HG02571 (cell line): ENCODE measurements around the gene ITPA.
"Not testable (repeated sequence)": the region's sequence is repeated elsewhere in the genome, so short reads cannot be mapped to it uniquely, and the experiment has no call there.

ENCODE experiments used
- ATAC-seq: cut with Tn5 transposase; IDR thresholded peaks from one replicate; pipeline ENCODE4 v1.9.1; 2021; ENCODE audit warnings: mild to moderate bottlenecking, moderate library complexity; ENCODE audit not compliant: unreplicated experiment

ITPA gene

DNA sequence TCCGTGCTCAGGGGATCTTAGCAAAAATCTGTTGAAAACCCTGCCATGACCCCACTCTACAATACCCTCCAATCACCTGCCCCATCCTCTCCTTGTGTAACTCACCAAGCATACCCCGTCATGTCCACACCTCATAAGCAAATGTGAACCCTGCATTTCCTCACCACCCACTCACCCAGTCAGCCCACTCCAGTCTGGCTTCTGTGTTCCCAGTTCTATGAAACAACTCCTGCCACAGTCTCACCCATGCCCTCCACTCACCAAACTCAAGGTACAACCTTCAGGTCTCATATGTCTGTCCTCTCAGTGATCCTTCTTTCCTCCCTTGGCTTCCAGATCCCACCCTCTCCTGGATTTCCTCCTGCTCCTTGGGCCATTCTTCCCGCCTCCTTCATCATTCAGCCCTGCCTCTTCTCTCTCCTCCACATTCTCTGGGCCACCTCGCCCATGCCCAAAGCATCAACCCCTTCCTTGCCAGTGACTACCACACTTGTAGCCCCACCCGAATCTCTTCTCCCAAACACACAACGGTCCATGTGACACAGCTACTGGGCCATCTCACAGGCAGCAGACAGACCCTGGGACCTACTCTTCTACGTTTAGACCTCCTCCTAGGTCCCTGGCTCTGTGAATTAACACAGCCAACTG lies 13.6 kb upstream of the ITPA start:
- no peak for ATAC-seq

DNA sequence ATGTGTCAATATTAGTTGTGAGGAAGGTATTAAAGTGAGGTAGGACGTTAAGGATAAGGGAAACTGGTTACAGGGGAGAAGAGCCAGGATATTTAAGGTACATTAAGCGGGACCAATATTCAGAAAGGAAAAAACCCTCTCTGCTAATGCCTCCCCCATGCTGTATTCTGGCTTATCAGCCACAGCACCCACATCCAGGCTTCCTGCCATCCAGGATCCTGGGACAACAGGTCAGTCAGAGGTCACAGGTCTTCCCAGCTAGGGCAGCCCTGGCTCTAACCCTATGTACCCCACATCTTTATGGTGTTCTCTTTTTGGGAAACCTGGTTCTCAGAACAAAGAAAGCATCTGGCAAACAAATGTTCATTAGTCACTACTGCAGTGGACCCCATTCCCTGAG lies 10.1 kb upstream of the ITPA start:
- no peak for ATAC-seq

DNA sequence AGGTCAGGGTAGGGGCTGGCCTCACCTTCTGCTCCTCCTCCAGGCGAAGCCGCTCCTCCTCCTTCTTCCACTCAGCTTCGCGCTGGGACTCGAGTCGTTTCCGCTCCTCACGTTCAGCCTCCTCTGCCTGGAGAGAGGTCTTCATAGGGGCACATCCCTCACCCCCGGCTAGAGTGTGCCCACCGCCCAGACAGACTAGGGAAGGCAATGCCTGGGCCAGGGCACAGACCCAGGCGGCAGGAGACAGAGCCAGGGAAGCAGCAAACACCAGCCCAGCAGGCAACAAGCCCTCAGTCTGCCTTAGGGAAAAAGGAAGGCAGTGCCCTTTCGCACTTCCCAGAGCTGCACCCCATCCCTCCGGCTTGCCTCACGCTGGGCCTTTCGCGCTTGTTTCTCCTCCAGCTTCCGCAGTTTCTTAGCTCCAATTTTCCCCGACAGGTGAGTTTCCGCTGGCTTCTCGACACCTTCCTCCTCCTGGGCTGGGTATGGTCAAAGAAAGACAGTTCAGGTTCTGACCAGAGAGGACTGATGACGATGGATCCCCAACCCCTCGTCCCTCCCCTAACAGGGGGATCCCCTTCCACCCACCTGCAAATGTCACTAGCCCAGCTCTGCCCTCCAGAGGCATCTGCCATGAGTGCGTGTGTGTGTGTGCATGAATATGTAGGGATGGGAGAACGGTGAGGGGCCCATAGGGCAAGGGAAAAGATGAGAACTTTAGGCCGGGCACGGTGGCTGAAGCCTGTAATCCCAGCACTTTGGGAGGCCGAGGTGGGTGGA lies 9.1 kb upstream of the ITPA start:
- ATAC-seq: no peak

DNA sequence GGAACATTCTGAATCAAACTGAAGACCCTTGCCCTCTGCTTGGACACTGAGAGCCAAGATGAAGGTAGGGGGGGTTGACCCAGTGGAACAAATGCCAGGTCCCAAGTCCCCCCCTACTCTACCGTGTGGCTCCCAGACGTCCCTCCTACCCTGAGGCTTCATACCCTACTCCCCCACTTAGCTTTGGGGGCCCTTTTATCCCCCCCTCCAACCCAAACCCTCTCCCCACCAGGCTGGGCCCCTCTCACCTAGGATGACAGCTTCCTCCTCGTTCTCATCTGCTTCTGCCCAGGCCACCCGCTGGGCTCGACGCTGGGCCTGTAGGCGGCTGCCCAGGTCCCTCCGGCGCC lies 6.4 kb upstream of the ITPA start:
- ATAC-seq: no peak

DNA sequence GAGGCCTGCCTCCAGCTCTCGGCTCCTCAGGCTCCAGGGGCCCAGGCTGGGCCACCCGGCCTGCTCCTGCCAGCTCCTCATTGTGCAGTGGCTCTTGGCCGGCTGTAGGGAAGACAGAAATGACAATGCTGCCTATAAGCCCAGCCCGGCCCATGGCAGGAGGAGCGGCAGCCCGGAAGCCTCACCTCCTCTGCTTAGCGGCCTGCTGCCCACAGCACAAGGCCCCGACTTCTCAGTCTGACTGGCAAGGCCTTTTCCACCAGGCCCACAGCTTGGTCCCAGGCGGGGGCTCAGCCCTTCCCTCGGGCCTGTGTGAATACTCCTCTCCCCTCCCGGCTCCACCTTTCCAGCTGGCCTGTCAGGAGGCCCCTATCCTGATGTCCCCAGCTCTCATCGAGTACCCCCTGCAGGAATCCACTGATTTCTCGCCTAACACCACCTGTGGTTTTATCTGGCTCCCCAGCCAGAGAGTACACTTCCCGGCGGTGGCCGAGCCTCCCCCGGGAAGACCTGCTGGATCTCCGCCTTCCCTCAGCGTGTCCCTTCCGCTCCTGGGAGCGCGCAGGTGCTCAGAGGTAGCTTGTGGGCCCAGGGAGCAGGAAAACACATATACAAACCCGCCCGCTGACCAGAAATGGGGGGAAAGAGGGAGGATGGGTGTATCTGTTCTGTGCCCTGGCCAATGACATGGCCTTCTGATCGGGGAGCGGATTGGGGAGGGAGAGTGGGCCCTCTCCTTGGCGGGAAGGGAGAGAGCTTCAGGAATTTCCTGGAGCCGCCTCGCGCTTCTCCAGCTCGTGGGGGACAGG lies 5.8 kb upstream of the ITPA start:
- ATAC-seq: peak; percentile 13

DNA sequence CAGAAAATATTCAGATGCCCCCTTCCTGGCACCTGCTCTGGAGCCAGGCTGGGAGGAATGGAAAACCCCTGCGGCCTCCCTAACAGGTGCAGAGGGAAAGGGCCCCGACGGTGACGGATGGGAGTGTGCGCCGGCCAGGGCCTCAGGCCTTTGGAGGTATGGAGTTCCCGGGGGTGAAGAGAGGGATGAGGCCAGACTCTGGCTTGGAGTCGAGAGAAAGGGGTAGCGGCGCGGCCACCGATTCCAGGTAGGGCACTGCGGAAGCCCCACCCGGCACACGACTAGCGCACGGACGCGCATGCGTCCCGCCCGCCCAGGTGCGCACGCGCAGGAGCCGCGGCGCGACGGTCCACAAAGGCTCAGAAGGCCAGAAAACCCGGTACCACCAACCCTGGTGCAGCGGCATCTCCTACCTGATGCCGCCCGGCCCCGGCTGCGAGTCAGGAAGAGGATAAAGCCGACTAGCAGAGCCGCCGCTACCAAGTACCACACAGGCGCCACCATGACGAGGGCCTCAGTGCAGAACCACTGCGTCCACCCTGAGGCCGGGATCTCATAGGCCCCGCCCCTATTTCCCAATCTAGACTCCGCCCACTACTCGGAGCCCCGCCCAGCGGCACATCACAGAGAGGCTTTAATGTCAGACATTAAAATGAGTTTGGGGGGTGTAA lies 5.0 kb upstream of the ITPA start, which contains the start of gene DDRGK1:
Gene DDRGK1, minus strand, starts transcription at position 559 of the 671 bp plus-strand sequence. Its CDS starts 55 bp downstream, at position 504.
- peak; percentile 83 for ATAC-seq

DNA sequence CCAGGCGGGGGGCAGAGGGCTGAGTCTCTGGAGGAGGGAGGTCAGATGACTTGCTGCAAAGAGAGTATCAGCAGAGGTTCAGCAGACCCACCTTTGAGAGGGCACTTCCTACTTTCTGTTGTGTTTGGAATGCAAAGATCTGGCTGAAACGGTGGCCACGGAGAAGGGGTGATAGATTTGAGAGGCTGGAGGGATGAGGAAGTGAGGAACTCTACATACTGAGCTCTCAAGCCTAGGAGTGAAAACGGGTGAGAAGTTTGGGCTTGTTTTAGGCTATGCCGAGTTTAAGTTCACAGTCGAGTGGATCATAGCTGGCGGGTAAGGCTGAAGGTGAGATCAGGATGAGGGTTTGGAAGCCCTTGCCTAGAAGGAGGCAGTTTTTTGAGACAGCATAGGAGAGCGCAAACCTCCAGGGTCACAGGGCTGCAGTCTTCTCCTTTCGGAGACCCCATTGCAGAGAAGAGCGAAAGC lies 477 bp upstream of the ITPA start:
- ATAC-seq: no peak

DNA sequence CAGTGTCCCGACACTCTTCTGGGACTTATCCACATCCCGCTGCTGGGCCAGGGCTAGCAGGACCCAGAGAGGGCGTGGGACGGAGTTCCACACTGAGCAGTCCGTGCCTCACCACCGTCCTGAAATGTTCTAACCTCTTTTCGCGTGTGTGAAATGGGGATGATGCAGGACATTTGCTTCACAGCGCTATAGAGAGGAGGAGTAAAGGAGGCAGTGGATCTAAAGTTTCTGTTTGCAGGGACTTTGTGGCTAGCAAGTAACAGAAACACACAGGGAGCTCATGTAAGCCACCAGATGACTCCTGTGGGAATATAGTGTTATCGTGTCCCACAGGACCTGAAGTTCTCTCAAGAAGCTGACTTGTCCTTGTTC lies 634 bp downstream of the ITPA start:
- ATAC-seq: no peak

DNA sequence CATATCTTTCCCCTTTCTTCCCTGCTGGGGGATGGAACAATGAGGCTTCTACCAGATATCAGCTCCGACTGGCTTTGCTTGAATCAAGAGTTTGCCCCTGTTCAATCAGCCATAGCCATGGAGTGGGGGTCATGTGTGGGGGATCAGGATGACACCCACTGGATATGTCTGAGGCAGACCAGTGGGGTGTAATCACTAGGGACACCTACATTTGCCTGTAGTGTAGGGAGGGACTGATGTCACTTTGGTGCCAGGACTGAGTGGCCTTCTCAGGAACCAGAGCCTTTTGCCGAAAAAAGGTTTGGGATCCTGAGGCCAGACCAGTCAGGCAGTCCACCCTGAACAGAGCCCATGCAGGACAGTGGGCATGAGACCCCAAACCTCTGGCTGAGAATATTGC lies 1.0 kb downstream of the ITPA start:
- no peak for ATAC-seq

DNA sequence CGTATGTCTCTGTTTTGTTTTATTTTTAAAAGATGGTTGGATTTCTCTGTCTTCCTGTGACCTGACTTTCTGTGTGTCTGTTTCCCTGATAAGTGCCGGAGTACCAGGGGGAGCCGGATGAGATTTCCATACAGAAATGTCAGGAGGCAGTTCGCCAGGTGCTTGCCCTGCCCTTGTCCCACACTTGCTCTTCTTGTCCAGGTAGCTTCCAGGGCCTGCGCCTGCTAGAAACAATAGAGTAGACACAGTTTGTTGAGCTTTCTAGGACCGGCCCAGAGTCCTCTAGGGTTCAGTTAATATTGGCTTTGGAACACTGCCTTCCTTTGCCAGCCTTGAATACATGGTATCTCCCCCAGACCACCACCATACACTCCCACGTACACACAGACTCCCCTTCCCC lies 3.9 kb downstream of the ITPA start:
- ATAC-seq: no peak

DNA sequence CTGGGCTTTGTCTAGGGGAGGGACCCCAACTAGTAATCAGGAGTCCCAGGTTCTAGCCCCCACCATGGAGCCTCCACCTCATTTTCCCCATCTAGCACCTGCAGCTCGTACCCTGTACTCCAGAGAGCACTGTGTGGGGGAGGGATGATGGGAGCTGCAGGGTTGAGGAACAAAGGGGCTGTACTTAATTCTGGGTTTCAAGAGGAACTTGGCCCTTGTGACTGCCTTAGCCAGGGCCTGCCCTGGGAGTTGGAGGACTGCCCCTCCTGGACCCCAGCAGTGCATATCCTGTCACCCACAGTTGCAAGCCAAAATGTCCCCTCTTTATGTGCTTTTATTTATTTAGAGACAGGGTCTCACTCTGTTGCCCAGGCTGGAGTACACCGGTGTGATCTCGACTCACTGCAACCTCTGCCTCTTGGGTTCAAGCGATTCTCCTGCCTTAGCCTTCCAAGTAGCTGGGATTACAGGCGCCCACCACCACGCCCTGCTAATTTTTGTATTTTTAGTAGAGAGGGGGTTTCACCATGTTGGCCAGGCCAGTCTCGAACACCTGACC lies 6.1 kb downstream of the ITPA start:
- ATAC-seq: not testable (repeated sequence)

DNA sequence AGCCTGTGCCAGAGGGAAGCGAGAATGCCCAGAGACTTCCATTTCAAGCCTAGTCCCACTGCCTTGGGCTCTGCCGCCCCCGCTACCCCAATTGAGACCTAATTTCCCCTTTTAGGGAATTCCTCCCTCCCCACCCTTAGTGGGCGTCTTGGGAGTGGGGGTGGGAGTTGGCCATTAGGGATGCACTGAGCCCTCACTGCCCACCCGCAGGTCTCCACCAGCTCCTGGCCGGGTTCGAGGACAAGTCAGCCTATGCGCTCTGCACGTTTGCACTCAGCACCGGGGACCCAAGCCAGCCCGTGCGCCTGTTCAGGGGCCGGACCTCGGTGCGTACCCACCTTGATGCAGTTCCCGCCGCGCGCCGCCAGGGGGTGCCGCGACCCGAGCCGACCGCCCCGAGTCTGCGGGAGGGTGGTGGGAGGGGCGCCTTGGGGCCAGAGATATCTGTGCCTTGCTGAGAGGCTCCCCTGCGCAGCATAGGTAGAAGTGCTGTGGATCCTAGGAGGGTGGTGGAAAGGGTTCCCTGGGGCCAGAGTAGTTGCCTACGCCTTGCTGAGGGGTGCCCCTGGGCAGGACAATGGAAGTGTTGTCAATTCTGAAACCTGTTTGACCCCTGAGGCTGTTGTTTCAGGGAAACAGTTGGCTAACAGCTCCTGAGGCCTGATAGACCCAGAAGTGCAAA lies 9.2 kb downstream of the ITPA start:
- ATAC-seq: no peak

DNA sequence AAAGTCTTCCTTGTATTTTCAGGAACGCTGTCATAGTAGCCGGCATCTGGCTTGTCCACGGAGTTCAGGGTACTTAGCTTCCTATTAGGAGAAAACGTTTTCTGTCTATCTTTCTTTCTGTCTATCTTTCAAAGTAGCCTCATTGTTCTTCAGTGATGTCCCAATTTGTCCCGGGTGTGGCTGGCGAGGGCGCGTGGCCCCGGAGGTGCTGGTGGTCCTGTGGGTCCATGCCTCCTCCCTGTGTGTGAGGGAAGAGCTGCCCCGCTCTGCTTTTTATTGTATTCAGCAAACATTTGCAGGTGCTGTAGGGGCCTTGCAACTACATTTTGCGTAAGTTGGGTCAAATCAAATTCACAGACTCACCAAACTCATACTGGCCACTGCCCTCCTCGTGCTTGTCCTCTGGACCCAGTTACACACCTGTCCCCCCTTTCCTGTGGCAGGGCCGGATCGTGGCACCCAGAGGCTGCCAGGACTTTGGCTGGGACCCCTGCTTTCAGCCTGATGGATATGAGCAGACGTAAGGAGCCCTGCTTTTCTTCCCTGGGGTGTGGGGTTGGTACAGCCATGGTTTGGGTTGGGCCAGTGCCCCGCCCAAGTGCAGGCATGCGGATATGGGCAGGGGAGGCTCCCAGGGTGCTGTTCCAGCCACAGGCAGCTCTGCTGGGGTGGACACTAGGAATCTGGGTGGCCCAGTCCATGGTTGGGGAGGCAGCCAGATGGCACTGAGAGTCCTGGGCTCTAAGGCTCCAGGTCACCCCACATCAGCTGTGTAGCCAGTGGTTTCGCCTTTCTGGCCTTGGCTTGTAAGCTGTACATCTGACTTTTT lies 12.3 kb downstream of the ITPA start:
- ATAC-seq: no peak

DNA sequence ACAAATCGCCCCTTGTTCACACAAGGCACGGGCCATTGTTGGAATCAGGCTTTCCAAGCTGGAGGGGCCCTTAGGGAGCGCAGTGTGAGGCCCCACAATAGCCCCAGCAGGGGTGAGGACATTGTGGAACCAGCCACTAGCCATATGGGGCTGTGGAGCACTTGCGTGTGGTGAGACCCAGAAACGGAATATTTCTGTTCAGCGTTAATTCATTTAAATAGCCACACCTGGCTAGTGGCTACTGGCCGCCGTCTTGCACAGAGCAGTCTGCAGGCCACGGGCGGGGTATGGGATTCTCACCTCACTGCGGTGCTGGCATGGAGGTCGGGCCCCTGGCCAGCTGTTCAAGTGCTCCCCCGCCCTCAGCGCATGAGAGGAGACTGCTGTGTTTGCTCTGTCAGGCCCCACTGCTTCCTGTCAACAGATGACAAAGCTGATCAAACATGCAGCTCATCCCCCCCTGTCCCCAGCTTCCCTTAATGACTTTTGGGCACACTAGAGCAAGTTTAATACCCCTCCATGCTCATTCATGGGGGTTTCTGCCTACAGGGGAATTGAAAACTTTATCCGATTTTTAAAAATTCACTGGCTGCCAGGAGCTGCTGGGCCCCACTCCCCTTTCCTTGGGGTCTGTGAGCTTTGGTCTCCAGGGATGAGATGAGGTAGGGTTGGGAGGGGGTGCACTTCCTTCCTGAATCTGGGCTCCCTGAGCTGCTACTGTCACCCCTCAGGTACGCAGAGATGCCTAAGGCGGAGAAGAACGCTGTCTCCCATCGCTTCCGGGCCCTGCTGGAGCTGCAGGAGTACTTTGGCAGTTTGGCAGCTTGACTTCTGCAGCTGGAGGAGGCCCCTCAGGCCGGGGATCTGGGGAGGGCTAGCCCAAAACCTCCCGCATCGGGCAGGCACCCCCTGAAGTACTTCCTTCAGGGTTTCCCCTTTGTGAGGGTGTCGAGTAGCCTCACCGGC lies 13.6 kb downstream of the ITPA start:
- ATAC-seq: no peak

DNA sequence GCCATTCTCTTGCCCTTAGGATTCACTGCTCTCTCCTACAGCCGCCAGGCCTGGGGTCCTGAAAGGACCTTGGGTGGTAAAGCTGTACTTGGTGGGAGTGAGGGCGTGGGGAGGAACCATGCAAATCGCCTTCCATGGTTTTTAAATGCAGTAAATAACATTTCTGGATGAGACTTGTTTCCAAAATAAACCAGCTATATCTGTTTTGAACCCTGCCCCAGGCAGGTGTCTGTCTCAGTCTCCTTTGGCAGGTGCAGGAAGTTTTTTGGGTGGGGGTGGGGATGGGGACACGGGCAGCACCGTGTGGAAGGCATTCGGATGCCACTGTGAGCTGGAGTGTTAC lies 14.3 kb downstream of the ITPA start:
- no peak for ATAC-seq

DNA sequence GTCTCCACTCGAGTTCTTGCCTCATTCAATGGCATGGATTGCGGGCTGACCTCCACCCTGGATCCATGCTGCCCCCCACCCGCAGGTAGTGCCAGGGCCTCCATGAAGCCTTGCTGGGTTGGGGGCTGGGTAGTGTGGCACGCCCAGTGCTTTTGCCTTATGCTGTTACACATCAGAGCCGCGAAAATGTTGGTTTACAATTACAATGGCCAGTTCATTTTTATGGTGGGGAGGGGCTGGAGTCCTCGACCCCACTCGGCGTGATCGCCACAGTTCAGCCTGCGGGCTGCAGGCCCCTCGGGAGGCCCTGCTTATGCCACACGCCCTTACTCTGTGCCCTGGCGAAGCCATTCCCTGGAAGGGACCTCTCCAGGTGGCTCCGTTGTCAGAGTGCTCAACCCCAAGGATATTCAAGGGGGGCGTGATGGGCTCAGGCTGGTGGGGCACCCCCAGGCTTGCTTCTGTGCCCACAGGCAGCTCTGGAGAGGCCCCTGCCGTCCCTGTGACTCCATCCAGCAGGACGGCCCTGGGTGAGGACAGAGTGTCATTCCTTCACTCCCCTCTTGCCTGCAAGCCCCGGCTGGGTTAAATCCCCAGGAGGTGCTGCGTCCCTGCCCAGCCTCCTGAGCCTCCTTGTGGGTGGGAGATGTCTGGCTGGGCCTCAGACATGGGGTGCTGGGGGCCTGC lies 14.8 kb downstream of the ITPA start:
- ATAC-seq: no peak

DNA sequence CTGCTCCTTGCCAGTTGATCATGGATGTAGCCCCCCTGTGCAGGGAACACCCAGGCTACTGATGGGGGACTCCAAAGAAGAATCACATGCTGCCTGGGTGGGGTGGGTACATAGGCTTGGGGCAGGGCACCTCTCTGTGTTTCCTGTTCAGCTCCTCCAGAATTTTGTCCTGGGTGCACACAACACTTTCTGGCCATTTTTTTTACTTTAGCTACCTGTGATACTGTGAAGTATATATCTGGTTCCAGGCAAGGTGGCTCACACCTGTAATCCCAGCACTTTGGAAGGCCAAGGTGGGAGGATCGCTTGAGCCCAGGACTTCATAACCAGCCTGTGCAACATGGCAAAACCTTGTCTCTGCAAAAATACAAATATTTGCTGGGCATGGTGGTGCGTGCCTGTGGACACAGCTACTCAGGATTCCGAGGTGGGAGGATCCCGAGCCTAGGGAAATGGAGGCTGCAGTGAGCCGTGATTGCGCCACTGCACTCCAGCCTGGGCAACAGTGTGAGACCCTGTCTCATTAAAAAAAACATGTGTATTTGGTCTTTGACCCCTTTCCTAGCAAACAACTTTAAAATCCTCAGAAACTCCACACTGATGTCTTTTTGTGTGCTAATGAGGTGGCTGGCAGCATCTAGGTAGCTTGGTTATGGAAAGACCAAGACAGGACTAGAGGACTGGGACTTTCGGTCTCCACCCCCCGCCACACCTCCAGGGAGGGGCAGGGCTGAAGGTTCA lies 15.6 kb downstream of the ITPA start:
- ATAC-seq: no peak
